ENCODE results near the gene KDM4C. TPM values are rescaled to one million over a fixed set of nuclear protein-coding genes. Genes with fewer than 3 reads are reported as not detected.

Gene KDM4C
- total and polyA plus RNA-seq, 2 of the 13 experiments (the other 11 are each of a cell fraction or from before 2014, with no cell fraction given) = 19.4 to 23.6 TPM

DNA sequence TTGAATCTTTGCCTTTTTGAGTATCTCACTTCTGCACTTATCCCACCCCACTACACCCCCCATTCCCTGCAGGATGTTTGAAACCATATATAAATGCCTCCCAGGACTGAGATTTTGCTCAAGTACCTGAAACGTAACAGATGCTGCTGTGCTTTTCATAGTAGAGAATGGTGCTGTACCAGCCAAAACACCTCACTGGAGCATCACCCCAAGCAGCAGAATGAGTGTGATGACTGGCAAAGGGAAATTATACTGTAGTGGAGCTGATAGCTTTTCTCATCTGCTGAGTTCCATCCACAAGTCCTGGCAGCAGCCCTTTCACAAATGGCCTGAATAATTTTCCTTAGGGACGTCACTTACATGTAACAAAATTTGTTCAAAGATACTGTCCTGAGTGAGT is 246.1 kb downstream of the KDM4C start (continued):
- TF ChIP-seq TAF1 (CRISPR knock-in tag; IDR thresholded peaks at IDR 0.05) = no peak
- TF ChIP-seq REPIN1 (CRISPR knock-in tag; IDR thresholded peaks at IDR 0.05; ENCODE audit: borderline replicate concordance, low read depth) = no peak
- TF ChIP-seq SETDB1 (CRISPR knock-in tag; IDR thresholded peaks at IDR 0.05; ENCODE audit: borderline replicate concordance) = no peak
- TF ChIP-seq DR1 (CRISPR knock-in tag; IDR thresholded peaks at IDR 0.05) = no peak

DNA sequence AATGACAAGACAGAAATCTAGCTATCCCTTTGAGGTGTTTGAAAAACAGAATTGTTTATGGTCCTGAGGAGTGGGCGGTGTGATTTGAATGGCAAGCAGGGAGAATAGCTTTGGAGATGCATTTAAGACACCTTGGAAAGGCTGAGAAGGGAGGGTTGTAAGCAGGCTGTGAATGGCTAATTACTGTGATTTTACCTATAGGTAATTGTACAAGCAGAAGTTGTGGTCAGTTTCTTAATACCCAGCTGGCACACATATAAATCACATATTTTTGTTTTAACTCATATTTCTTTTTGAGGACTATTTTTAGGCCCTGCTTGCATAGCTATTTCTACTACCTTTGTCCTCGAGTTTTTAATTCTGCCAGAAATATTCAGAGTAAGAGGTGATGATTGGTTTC is 248.6 kb downstream of the KDM4C start:
- no peaks in the 10 kb centered on the region for H3K9me3 ChIP-seq (ENCODE audit: low read length)
- no peak overlapping the region for H3K9ac ChIP-seq (ENCODE audit: insufficient read depth, low read depth, low read length)
- H4K20me1 ChIP-seq (ENCODE audit: insufficient read depth, low read length) = no peaks in the 10 kb centered on the region
- H3K27ac ChIP-seq (ENCODE audit: extremely low read length, insufficient read depth, low read length) = no peak overlapping the region
- H3K4me2 ChIP-seq (ENCODE audit: low read depth, low read length) = no peak overlapping the region
- H3K79me2 ChIP-seq (ENCODE audit: insufficient read depth, low read length) = no peaks in the 10 kb centered on the region
- whole genome bisulfite sequencing (ENCODE audit: low lambda C conversion rate) = 98% methylated on average over 2 of the region's 2 CpGs
- intact Hi-C loops (cut with micrococcal nuclease; ENCODE audit: unreplicated experiment) (no loop called here), in situ Hi-C loops (cut with HindIII; ENCODE audit: extremely low pct_ligation_motif_present, low pct_unique_long_range_greater_than_20kb) (no loop called here)
- FAIRE-seq (no peak), DNase-seq (ENCODE audit: low spot score) (no peak), ATAC-seq (no peak)
- no peak overlapping the region for H2AFZ ChIP-seq (ENCODE audit: low read length)
- H3K27me3 ChIP-seq (ENCODE audit: control insufficient read depth in 1 of 2, insufficient read depth in 2 of 2, low read length in 2 of 2) = no peaks in the 10 kb centered on the region
- no TSS peak for BruUV-seq (replicated peaks)
- no peak overlapping the region for H3K4me3 ChIP-seq (replicated peaks in 1 of 3; ENCODE audit: insufficient read depth in 1 of 3, low read depth in 2 of 3, low read length in 3 of 3)
- TF ChIP-seq ZNF770 (CRISPR knock-in tag; IDR thresholded peaks at IDR 0.05) (no peak), ZNF350 (CRISPR knock-in tag; IDR thresholded peaks at IDR 0.05; ENCODE audit: borderline replicate concordance, low read depth) (no peak), NFE2L2 (IDR thresholded peaks at IDR 0.05; ENCODE audit: low read length) (no peak), SCMH1 (CRISPR knock-in tag; IDR thresholded peaks at IDR 0.05; ENCODE audit: borderline replicate concordance) (no peak), ATAD3A (CRISPR knock-in tag; IDR thresholded peaks at IDR 0.05) (no peak), ZNF660 (CRISPR knock-in tag; IDR thresholded peaks at IDR 0.05; ENCODE audit: borderline replicate concordance, low read depth) (no peak), ZSCAN30 (CRISPR knock-in tag; IDR thresholded peaks at IDR 0.05) (no peak), MEIS1 (CRISPR knock-in tag; IDR thresholded peaks at IDR 0.05; ENCODE audit: borderline replicate concordance) (no peak), HOXA3 (CRISPR knock-in tag; IDR thresholded peaks at IDR 0.05) (no peak), ZNF280B (CRISPR knock-in tag; IDR thresholded peaks at IDR 0.05; ENCODE audit: borderline replicate concordance) (no peak), ZNF543 (CRISPR knock-in tag; IDR thresholded peaks at IDR 0.05) (no peak), GABPA (IDR thresholded peaks at IDR 0.05; ENCODE audit: low read depth, low read length) (no peak), GABPA (CRISPR knock-in tag; IDR thresholded peaks at IDR 0.05; ENCODE audit: low read depth) (no peak), ZKSCAN8 (CRISPR knock-in tag; IDR thresholded peaks at IDR 0.05; ENCODE audit: borderline replicate concordance) (no peak), STAT5B (CRISPR knock-in tag; IDR thresholded peaks at IDR 0.05) (no peak), MXD4 (CRISPR knock-in tag; IDR thresholded peaks at IDR 0.05) (no peak)
- TF ChIP-seq, protein P1, sequence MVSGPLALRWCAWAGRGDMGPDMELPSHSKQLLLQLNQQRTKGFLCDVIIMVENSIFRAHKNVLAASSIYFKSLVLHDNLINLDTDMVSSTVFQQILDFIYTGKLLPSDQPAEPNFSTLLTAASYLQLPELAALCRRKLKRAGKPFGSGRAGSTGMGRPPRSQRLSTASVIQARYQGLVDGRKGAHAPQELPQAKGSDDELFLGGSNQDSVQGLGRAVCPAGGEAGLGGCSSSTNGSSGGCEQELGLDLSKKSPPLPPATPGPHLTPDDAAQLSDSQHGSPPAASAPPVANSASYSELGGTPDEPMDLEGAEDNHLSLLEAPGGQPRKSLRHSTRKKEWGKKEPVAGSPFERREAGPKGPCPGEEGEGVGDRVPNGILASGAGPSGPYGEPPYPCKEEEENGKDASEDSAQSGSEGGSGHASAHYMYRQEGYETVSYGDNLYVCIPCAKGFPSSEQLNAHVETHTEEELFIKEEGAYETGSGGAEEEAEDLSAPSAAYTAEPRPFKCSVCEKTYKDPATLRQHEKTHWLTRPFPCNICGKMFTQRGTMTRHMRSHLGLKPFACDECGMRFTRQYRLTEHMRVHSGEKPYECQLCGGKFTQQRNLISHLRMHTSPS (CRISPR knock-in tag; IDR thresholded peaks at IDR 0.05; ENCODE audit: low read depth) = no peak
- POLR2A ChIA-PET = no interaction called here
- peaks cover 10 to 21% of the 10 kb centered on the region in 2 experiments for H3K36me3 ChIP-seq (replicated peaks in 1 of 2; ENCODE audit: control insufficient read depth in 1 of 2, insufficient read depth in 2 of 2, low read length in 2 of 2)
- CTCF ChIA-PET (ENCODE audit: low intra/inter-chr PET ratio, low total read pairs) = no interaction called here
- H3K4me1 ChIP-seq (ENCODE audit: insufficient read depth, low read length) = no peaks in the 10 kb centered on the region
